GM12875 (cell line): ENCODE measurements around the gene FCRL5.
"Not testable (repeated sequence)": the region's sequence is repeated elsewhere in the genome, so short reads cannot be mapped to it uniquely, and the experiment has no call there.

Experiments
- H3K4me3 ChIP-seq: one replicate; pipeline ENCODE4 v1.5.1; 2011; ENCODE audit warnings: low read depth, low read length, control low read depth
- TF ChIP-seq, protein P1 (sequence below): IDR thresholded peaks from 2 replicates; pipeline ENCODE4 v1.5.1; 2011; ENCODE audit warnings: low read depth, mild to moderate bottlenecking, control low read depth, inconsistent platforms, low read length, moderate library complexity, borderline replicate concordance; ENCODE audit not compliant: insufficient read depth

Gene FCRL5

DNA sequence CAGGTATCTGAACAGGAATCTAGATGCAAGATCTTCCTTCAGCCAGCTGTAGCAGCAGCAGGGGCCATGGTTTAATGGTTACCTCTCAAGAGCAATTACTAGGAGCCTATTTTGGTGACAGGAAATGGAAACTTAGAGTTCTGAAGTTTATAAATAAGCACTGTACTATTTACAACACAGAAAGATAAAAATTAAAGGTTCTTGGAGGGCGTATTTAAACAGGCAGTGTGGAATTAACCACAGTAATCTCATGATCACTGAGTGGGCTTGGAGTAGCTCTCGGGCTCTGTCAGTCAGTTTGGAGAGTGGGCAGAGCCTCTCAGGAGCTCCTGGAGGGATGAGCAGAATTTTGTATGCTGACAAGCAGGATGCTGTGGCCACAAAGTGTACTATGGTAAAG lies 10.2 kb upstream of the FCRL5 start:
- TF ChIP-seq, protein P1, sequence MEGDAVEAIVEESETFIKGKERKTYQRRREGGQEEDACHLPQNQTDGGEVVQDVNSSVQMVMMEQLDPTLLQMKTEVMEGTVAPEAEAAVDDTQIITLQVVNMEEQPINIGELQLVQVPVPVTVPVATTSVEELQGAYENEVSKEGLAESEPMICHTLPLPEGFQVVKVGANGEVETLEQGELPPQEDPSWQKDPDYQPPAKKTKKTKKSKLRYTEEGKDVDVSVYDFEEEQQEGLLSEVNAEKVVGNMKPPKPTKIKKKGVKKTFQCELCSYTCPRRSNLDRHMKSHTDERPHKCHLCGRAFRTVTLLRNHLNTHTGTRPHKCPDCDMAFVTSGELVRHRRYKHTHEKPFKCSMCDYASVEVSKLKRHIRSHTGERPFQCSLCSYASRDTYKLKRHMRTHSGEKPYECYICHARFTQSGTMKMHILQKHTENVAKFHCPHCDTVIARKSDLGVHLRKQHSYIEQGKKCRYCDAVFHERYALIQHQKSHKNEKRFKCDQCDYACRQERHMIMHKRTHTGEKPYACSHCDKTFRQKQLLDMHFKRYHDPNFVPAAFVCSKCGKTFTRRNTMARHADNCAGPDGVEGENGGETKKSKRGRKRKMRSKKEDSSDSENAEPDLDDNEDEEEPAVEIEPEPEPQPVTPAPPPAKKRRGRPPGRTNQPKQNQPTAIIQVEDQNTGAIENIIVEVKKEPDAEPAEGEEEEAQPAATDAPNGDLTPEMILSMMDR, result no peak
- H3K4me3 ChIP-seq, result no peak overlapping the region

DNA sequence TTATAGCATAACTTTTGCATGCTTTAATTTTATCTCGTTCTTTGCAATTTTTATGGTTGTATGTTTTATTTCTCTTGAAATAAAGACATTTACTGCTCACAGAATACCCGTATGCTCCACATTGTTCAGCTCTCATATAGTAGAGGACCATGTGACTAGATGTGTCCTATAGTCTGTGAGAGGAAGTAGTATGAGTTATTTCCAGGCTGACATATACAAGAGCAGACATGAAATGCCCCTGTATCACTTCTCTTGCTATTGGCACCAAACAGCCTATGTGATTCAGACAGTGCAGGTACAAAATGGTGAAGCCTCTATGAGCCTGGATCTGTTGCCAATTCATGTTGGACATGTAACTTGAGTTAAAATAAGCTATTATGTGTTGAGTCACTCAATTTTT lies 5.8 kb upstream of the FCRL5 start:
- TF ChIP-seq, protein P1, result no peak
- no peak overlapping the region for H3K4me3 ChIP-seq

DNA sequence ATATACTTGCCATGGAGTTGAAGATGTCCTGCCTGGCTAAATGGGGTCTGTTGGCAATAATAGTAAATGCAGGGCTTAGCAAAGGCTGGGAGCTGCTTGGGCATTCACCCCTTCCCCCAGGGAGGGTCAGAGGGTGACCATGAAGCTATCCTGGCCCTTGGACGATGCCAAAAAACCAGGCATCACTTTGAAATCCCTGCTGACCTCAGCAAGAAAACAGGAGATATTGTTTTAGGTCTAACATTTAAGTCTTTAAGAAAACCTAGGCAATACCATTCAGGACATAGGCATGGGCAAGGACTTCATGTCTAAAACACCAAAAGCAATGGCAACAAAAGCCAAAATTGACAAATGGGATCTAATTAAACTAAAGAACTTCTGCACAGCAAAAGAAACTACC lies 4.2 kb downstream of the FCRL5 start:
- not testable (repeated sequence) for H3K4me3 ChIP-seq

DNA sequence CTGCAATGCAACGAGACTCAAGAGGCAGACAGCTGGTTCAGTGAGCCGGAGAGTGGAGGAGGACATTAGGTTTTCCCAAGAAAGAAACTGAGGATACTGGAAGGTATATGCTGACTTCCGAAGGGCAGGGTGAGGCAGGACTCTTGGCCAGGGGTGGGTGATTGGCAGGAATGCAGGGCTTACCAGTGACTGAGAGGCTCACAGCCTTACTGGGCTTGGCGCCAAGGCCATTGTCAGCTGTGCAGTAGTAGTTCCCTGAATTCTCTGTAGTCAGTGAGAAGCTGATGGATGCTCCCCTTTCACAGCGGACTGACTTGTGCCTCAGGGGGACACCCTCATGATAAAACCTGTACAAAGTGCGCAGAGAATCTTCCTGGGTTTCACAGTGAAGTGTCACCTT lies 9.6 kb downstream of the FCRL5 start:
- TF ChIP-seq, protein P1, result no peak
- no peak overlapping the region for H3K4me3 ChIP-seq

DNA sequence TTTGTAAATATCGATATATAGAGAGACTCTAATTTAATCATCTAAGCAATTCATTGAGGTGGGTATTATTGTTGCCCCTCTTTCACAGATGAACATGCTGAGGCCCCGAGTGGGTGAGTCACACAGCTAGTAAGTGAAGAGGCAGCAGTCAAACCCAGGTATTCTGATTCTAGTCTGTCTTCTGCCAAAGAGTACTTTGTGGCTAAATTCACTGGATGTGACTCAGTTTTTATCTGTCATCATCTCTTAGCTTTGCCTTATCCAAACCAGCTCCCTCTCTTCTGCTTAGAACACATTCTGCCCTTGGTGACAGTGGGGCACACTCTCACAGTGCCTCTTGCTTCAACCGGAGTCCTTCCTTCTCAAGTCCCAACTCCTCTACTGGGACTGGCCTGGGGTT lies 11.5 kb downstream of the FCRL5 start:
- H3K4me3 ChIP-seq, result no peak overlapping the region
- TF ChIP-seq, protein P1, result no peak

DNA sequence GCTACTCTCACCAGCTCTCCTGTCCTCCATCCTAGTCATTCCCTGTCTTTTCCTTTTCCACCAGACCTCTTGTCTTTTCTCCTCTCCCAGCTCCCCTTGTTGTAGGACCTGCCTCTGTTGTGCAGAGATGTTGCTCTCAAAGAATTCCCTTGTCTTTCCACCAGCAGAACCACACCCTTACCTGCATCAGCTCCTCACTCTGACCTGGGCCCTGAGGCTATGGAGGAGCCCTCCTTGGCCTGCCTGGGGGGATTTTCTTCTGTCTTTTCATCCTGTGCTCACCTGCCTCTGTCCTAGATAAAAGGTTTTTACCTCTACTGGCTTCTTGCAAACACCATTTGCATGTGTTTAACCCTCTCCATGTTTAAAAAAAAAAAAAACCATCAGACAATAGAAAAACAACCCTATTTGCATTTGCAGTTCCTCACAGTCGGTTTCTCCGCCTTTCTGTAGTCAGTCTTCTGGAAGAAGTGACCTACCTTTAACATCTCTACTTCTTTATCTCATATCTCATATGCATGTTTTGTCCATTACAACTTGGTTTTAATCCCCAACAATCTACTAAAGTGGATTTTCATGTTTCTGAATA lies 12.1 kb downstream of the FCRL5 start:
- H3K4me3 ChIP-seq, result no peak overlapping the region
- TF ChIP-seq, protein P1, result no peak

DNA sequence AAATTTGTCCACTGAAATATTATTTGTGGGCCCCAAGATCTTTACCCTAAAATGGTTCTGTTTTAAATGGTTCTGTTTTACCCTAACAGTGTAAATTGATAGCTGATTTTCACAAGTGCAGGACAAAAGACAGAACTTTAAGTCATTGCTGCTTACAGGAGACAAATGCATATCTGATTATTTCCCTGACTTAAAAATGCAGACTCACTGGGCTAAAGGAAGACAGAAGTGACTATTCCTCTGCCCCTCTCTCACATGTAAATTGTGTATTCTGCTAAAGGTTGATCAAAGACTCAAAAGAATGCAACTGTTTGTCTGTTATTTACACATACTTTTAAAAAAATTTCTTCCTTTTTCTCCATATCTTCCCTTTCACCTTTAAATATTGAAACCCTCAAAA lies 12.7 kb downstream of the FCRL5 start:
- H3K4me3 ChIP-seq, result no peak overlapping the region
- TF ChIP-seq, protein P1, result no peak

DNA sequence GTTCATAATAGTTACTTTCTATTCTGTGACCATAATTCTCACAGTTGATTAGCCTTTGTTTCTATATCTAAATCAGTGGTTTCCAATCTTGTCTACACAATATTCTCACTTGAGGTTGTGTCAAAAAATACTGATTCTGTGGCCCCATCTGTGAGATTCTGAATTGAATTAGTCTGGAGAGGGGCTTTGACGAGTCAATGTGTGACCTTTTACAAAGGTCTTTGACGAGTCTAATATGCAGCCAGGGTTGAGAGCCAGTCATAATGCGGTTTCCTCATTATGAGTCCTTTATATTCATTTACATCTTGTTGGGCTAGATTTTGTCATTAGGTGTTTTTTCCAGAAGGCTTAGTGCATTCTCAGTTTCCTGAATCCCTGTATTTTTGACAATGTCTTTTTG lies 19.7 kb downstream of the FCRL5 start:
- H3K4me3 ChIP-seq, result no peak overlapping the region
- TF ChIP-seq, protein P1, result no peak
